22Rv1 (cell line): ENCODE data around the gene EFNB2.

ENCODE experiments used
- ZFX ChIP-seq: fragments of 450-650 bp; IDR thresholded peaks from 2 replicates; pipeline ENCODE4 v1.6.1; 2017; ENCODE audit warnings: antibody characterized with exemption, borderline replicate concordance
- TF ChIP-seq, protein P1 (sequence below): fragments of 450-650 bp; IDR thresholded peaks from 2 replicates; pipeline ENCODE4 v1.5.1; 2017; ENCODE audit warnings: mild to moderate bottlenecking

DNA sequence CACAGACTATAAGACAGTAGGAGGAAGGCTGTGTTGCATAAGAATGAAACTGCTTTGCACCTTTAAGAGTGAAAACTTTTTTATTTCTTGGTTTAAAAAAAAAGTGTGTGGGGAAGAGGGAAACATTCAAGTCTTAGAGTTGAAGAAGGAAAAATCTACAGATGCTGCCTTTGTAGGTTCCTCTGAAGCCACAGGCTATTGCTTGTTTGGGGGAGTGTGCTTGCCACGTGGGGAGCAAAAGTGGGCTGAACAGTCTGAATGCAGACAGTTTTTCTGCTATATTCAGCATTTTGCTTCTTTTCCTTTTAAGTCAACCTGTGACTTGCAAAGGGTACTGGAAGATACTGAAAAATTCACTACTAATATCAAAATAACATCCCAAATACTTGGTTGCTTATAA lies 36.9 kb downstream of the EFNB2 start:
- TF ChIP-seq, protein P1, sequence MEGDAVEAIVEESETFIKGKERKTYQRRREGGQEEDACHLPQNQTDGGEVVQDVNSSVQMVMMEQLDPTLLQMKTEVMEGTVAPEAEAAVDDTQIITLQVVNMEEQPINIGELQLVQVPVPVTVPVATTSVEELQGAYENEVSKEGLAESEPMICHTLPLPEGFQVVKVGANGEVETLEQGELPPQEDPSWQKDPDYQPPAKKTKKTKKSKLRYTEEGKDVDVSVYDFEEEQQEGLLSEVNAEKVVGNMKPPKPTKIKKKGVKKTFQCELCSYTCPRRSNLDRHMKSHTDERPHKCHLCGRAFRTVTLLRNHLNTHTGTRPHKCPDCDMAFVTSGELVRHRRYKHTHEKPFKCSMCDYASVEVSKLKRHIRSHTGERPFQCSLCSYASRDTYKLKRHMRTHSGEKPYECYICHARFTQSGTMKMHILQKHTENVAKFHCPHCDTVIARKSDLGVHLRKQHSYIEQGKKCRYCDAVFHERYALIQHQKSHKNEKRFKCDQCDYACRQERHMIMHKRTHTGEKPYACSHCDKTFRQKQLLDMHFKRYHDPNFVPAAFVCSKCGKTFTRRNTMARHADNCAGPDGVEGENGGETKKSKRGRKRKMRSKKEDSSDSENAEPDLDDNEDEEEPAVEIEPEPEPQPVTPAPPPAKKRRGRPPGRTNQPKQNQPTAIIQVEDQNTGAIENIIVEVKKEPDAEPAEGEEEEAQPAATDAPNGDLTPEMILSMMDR, result no peak
- TF ChIP-seq ZFX, result no peak
